DOHH2 (cell line): ENCODE measurements around the gene AP3B2.

Source experiments
- EZH2phosphoT487 ChIP-seq: fragments of 200-600 bp; sonication (generic); IDR thresholded peaks from 2 replicates; pipeline ENCODE4 v1.6.1; 2017; ENCODE audit warnings: borderline replicate concordance, mild to moderate bottlenecking, antibody characterized with exemption, low read length, moderate library complexity, mixed read lengths
- TF ChIP-seq, protein P1 (sequence below): fragments of 200-600 bp; sonication (generic); IDR thresholded peaks from one replicate; pipeline ENCODE4 v1.5.1; 2014; ENCODE audit warnings: antibody characterized with exemption, mild to moderate bottlenecking, low read depth, low read length; ENCODE audit not compliant: poor library complexity, severe bottlenecking

GRCh38 chr15:82726816-82727215 is 17.1 kb upstream of the AP3B2 start:
- TF ChIP-seq EZH2phosphoT487: no peak
- TF ChIP-seq, protein P1, sequence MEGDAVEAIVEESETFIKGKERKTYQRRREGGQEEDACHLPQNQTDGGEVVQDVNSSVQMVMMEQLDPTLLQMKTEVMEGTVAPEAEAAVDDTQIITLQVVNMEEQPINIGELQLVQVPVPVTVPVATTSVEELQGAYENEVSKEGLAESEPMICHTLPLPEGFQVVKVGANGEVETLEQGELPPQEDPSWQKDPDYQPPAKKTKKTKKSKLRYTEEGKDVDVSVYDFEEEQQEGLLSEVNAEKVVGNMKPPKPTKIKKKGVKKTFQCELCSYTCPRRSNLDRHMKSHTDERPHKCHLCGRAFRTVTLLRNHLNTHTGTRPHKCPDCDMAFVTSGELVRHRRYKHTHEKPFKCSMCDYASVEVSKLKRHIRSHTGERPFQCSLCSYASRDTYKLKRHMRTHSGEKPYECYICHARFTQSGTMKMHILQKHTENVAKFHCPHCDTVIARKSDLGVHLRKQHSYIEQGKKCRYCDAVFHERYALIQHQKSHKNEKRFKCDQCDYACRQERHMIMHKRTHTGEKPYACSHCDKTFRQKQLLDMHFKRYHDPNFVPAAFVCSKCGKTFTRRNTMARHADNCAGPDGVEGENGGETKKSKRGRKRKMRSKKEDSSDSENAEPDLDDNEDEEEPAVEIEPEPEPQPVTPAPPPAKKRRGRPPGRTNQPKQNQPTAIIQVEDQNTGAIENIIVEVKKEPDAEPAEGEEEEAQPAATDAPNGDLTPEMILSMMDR: no peak
